ENCODE data around the gene IRAG1.

DNA sequence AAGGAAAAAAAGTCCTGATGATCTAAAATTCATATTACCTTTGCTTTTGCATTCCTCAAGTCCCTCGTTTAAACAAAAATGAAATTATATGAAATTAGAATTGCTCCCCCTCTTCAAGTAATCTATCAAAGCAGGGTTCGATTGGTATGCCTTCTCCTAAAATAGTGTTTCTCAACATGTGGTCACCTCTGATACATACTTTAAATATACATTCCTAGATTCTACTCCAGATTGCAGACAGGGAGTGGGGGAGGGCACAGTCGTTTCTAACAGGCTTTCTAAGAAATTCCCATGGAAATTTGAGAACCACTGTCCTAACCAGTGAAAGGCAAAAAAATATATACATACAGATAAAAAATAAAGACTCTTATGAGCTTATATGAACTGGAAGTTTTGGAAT lies 22.6 kb upstream of the IRAG1 start:
- TF ChIP-seq, protein P1, sequence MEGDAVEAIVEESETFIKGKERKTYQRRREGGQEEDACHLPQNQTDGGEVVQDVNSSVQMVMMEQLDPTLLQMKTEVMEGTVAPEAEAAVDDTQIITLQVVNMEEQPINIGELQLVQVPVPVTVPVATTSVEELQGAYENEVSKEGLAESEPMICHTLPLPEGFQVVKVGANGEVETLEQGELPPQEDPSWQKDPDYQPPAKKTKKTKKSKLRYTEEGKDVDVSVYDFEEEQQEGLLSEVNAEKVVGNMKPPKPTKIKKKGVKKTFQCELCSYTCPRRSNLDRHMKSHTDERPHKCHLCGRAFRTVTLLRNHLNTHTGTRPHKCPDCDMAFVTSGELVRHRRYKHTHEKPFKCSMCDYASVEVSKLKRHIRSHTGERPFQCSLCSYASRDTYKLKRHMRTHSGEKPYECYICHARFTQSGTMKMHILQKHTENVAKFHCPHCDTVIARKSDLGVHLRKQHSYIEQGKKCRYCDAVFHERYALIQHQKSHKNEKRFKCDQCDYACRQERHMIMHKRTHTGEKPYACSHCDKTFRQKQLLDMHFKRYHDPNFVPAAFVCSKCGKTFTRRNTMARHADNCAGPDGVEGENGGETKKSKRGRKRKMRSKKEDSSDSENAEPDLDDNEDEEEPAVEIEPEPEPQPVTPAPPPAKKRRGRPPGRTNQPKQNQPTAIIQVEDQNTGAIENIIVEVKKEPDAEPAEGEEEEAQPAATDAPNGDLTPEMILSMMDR (IDR thresholded peaks at IDR 0.05), result no peak
- TF ChIP-seq ZFX (IDR thresholded peaks at IDR 0.05; ENCODE audit: borderline replicate concordance), result no peak
